HepG2 (cell line): ENCODE data around the gene KHK. TPM values are rescaled to one million over a fixed set of nuclear protein-coding genes. Genes with fewer than 3 reads are reported as not detected.

Experiments
- BCL6 ChIP-seq: IDR thresholded peaks from 2 replicates; pipeline ENCODE4 v1.6.1; 2016; ENCODE audit warnings: missing genetic modification reagents, missing compliant biosample characterization
- CEBPG ChIP-seq: IDR thresholded peaks from 2 replicates; pipeline ENCODE4 v1.6.1; 2016
- HCFC1 ChIP-seq: fragments of 150-350 bp; IDR thresholded peaks from 2 replicates; pipeline ENCODE4 v1.6.1; 2014; ENCODE audit warnings: low read depth, low read length
- HNRNPLL ChIP-seq: fragments of 200-400 bp; formaldehyde crosslinking; IDR thresholded peaks from 2 replicates; pipeline ENCODE4 v1.6.1; 2017; ENCODE audit warnings: mild to moderate bottlenecking, low read depth, low read length; ENCODE audit not compliant: poor library complexity, severe bottlenecking
- ISX ChIP-seq: sonication (generic); formaldehyde crosslinking; conservative IDR thresholded peaks from 2 replicates; pipeline ENCODE4 v1.5.0; 2020; ENCODE audit warnings: missing genetic modification reagents
- KDM2A ChIP-seq: sonication (generic); formaldehyde crosslinking; IDR thresholded peaks from 2 replicates; pipeline ENCODE4 v1.4.0; 2020; ENCODE audit warnings: low read depth, missing genetic modification reagents, borderline replicate concordance
- MAFF ChIP-seq: IDR thresholded peaks from 2 replicates; pipeline ENCODE4 v1.6.1; 2011; ENCODE audit warnings: low read depth, low read length, improper control_type of control experiment
- MBD4 ChIP-seq: IDR thresholded peaks from 2 replicates; pipeline ENCODE4 v1.6.1; 2012; ENCODE audit warnings: low read length, inconsistent platforms, borderline replicate concordance
- MEIS1 ChIP-seq: sonication (generic); formaldehyde crosslinking; IDR thresholded peaks from 2 replicates; pipeline ENCODE4 v1.9.0; 2021; ENCODE audit warnings: mild to moderate bottlenecking, missing genetic modification reagents, moderate library complexity, borderline replicate concordance
- NFYB ChIP-seq: sonication (generic); formaldehyde crosslinking; IDR thresholded peaks from 2 replicates; pipeline ENCODE4 v1.4.0; 2020; ENCODE audit warnings: missing genetic modification reagents
- PAWR ChIP-seq: sonication (generic); formaldehyde crosslinking; IDR thresholded peaks from 2 replicates; pipeline ENCODE4 v1.4.0; 2020; ENCODE audit warnings: missing genetic modification reagents, mild to moderate bottlenecking, borderline replicate concordance
- RAD21 ChIP-seq: fragments of 450-650 bp; formaldehyde crosslinking; IDR thresholded peaks from 2 replicates; pipeline ENCODE4 v1.5.0; 2020; ENCODE audit warnings: mild to moderate bottlenecking
- RORA ChIP-seq: sonication (generic); formaldehyde crosslinking; IDR thresholded peaks from 2 replicates; pipeline ENCODE4 v1.5.0; 2020; ENCODE audit warnings: mild to moderate bottlenecking, missing genetic modification reagents, moderate library complexity
- SMYD3 ChIP-seq: sonication (generic); formaldehyde crosslinking; IDR thresholded peaks from 2 replicates; pipeline ENCODE4 v1.8.1; 2023; ENCODE audit warnings: mild to moderate bottlenecking, missing genetic modification reagents
- SSRP1 ChIP-seq: IDR thresholded peaks from 2 replicates; pipeline ENCODE4 v1.6.1; 2016; ENCODE audit warnings: control low read depth
- TAF1 ChIP-seq: sonication (generic); formaldehyde crosslinking; IDR thresholded peaks from 2 replicates; pipeline ENCODE4 v1.4.0; 2020; ENCODE audit warnings: missing genetic modification reagents
- TARDBP ChIP-seq: sonication (generic); formaldehyde crosslinking; IDR thresholded peaks from 2 replicates; pipeline ENCODE4 v1.8.0; 2022; ENCODE audit warnings: mild to moderate bottlenecking, missing genetic modification reagents
- THYN1 ChIP-seq: sonication (generic); formaldehyde crosslinking; IDR thresholded peaks from 2 replicates; pipeline ENCODE4 v1.8.1; 2023; ENCODE audit warnings: low read depth, mild to moderate bottlenecking, moderate library complexity, missing genetic modification reagents, borderline replicate concordance
- TP53 ChIP-seq: sonication (generic); formaldehyde crosslinking; conservative IDR thresholded peaks from 2 replicates; pipeline ENCODE4 v1.4.0; 2020; ENCODE audit warnings: missing genetic modification reagents
- ZBTB21 ChIP-seq: sonication (generic); formaldehyde crosslinking; IDR thresholded peaks from 2 replicates; pipeline ENCODE4 v1.4.0; 2020; ENCODE audit warnings: missing genetic modification reagents
- ZFP1 ChIP-seq: IDR thresholded peaks from 2 replicates; pipeline ENCODE4 v1.6.1; 2016
- ZNF138 ChIP-seq: sonication (generic); formaldehyde crosslinking; IDR thresholded peaks from 2 replicates; pipeline ENCODE4 v1.5.0; 2020; ENCODE audit warnings: mild to moderate bottlenecking, low read depth, missing genetic modification reagents
- ZNF24 ChIP-seq: fragments of 450-650 bp; IDR thresholded peaks from 2 replicates; pipeline ENCODE4 v1.6.1; 2017; ENCODE audit warnings: antibody characterized with exemption, mild to moderate bottlenecking
- ZNF343 ChIP-seq: sonication (generic); formaldehyde crosslinking; IDR thresholded peaks from 2 replicates; pipeline ENCODE4 v1.4.0; 2020; ENCODE audit warnings: mild to moderate bottlenecking, missing genetic modification reagents
- ZNF430 ChIP-seq: sonication (generic); formaldehyde crosslinking; IDR thresholded peaks from 2 replicates; pipeline ENCODE4 v1.9.0; 2021; ENCODE audit warnings: mild to moderate bottlenecking, missing genetic modification reagents
- ZNF580 ChIP-seq: IDR thresholded peaks from 2 replicates; pipeline ENCODE4 v1.6.1; 2016; ENCODE audit warnings: low read depth, borderline replicate concordance
- polyA plus RNA-seq, 8 experiments: library from polyadenylated mRNA; depleted of rRNA in 3 of 8; stranded (reverse) in 7 of 8; unstranded in 1 of 8; fragments of >200 nt; fragmentation: Illumina TruSeq in 4 of 8; extraction: Trizol in 4 of 8; gene quantifications; 2 replicates each; pipeline versions ENCODE4 v1.2.1 to v1.2.3, GENCODE V29; 2011 to 2016; ENCODE audit warnings: low read depth in 4 of 8, missing spikeins in 1 of 8, mixed read lengths in 1 of 8; ENCODE audit not compliant: insufficient read depth in 1 of 8
- total RNA-seq, 5 experiments: library from RNA; depleted of rRNA; stranded (reverse); fragments of >200 nt; fragmentation: Illumina TruSeq; extraction: Trizol; gene quantifications; 2 replicates each; pipeline ENCODE4 v1.2.3, GENCODE V29; 2016; ENCODE audit warnings: low read depth in 1 of 5
- TF ChIP-seq, protein P1 (sequence below): sonication (generic); formaldehyde crosslinking; IDR thresholded peaks from 2 replicates; pipeline ENCODE4 v1.8.0; 2022; ENCODE audit warnings: missing genetic modification reagents, mild to moderate bottlenecking, moderate library complexity, borderline replicate concordance
- TF ChIP-seq, protein P2 (sequence below): sonication (generic); formaldehyde crosslinking; IDR thresholded peaks from 2 replicates; pipeline ENCODE4 v1.8.1; 2022; ENCODE audit warnings: mild to moderate bottlenecking, missing genetic modification reagents

KHK gene
- total and polyA plus RNA-seq, 2 of the 13 experiments (the other 11 are each of a cell fraction or from before 2014, with no cell fraction given), result 40.9 to 99.2 TPM

GRCh38 chr2:27050281-27050995 lies 36.1 kb upstream of the KHK start (continued):
- TF ChIP-seq, protein P1, sequence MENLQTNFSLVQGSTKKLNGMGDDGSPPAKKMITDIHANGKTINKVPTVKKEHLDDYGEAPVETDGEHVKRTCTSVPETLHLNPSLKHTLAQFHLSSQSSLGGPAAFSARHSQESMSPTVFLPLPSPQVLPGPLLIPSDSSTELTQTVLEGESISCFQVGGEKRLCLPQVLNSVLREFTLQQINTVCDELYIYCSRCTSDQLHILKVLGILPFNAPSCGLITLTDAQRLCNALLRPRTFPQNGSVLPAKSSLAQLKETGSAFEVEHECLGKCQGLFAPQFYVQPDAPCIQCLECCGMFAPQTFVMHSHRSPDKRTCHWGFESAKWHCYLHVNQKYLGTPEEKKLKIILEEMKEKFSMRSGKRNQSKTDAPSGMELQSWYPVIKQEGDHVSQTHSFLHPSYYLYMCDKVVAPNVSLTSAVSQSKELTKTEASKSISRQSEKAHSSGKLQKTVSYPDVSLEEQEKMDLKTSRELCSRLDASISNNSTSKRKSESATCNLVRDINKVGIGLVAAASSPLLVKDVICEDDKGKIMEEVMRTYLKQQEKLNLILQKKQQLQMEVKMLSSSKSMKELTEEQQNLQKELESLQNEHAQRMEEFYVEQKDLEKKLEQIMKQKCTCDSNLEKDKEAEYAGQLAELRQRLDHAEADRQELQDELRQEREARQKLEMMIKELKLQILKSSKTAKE (CRISPR knock-in tag), result peak; percentile 7; the same call in 1 of the 2 replicates
- 0 out of 2 replicates have a peak, but pooled peaks have one; percentile 27 for TF ChIP-seq ISX (CRISPR knock-in tag)
- TF ChIP-seq CEBPG (CRISPR knock-in tag), result peak; percentile 59
- peak; percentile 3; the same call in 1 of the 2 replicates for TF ChIP-seq TP53 (CRISPR knock-in tag)
- TF ChIP-seq MAFF, result 0 out of 2 replicates have a peak, but pooled peaks have one; percentile 1
- peak; percentile 38 for TF ChIP-seq BCL6
- TF ChIP-seq TAF1 (CRISPR knock-in tag), result peak; percentile 73; the same call in 1 of the 2 replicates
- peak; percentile 85 for TF ChIP-seq ZNF580 (CRISPR knock-in tag)
- 0 out of 2 replicates have a peak, but pooled peaks have one; percentile 60 for TF ChIP-seq ZNF138 (CRISPR knock-in tag)
- TF ChIP-seq THYN1 (CRISPR knock-in tag), result no peak
- TF ChIP-seq, protein P2, sequence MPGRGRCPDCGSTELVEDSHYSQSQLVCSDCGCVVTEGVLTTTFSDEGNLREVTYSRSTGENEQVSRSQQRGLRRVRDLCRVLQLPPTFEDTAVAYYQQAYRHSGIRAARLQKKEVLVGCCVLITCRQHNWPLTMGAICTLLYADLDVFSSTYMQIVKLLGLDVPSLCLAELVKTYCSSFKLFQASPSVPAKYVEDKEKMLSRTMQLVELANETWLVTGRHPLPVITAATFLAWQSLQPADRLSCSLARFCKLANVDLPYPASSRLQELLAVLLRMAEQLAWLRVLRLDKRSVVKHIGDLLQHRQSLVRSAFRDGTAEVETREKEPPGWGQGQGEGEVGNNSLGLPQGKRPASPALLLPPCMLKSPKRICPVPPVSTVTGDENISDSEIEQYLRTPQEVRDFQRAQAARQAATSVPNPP (CRISPR knock-in tag), result no peak
- TF ChIP-seq NFYB (CRISPR knock-in tag), result no peak; the same call in none of the 2 replicates
- TF ChIP-seq MEIS1 (CRISPR knock-in tag), result no peak; the same call in none of the 2 replicates
- peak; percentile 48 for TF ChIP-seq RAD21
- peak; percentile 49; the same call in 1 of the 2 replicates for TF ChIP-seq SMYD3 (CRISPR knock-in tag)
- no peak for TF ChIP-seq SSRP1 (CRISPR knock-in tag)
- peak; percentile 14; the same call in 1 of the 2 replicates for TF ChIP-seq ZBTB21
- TF ChIP-seq ZNF343 (CRISPR knock-in tag), result no peak
- no peak for TF ChIP-seq RORA (CRISPR knock-in tag)
- peak; percentile 99 for TF ChIP-seq KDM2A (CRISPR knock-in tag)
- TF ChIP-seq ZNF430, result peak; percentile 71; the same call in 1 of the 2 replicates
- TF ChIP-seq TARDBP (CRISPR knock-in tag), result no peak; the same call in 1 of the 2 replicates
- no peak for TF ChIP-seq MBD4
- peak; percentile 100 for TF ChIP-seq ZNF24
- peak; percentile 59; the same call in 1 of the 2 replicates for TF ChIP-seq ZFP1
- TF ChIP-seq HCFC1, result 0 out of 2 replicates have a peak, but pooled peaks have one; percentile 28
- peak; percentile 90 for TF ChIP-seq HNRNPLL
- TF ChIP-seq PAWR (CRISPR knock-in tag), result no peak
